ENCODE measurements around the gene OCIAD1. TPM values are rescaled to one million over a fixed set of nuclear protein-coding genes. Genes with fewer than 3 reads are reported as not detected.

OCIAD1 gene
- total RNA-seq, 1 donor from 2014 or later: 148 TPM

GRCh38 chr4:48899432-48899749 lies 68.5 kb downstream of the OCIAD1 start:
- no peak for TF ChIP-seq CTCF (conservative IDR thresholded peaks at IDR 0.05)
- Mint-ChIP-seq H3K36me3 (peaks cover 37% of the 10 kb centered on the region), H3K9me3 (no peaks in the 10 kb centered on the region), H3K27me3 (no peaks in the 10 kb centered on the region), H3K4me1 (ENCODE audit: unreplicated experiment) (no peaks in the 10 kb centered on the region), H3K4me3 (no peak overlapping the region), H3K27ac (no peak overlapping the region)
- DNase-seq (ENCODE audit: extremely low spot score, unreplicated experiment): no peak

- TF ChIP-seq CTCF (conservative IDR thresholded peaks at IDR 0.05): no peak
- Mint-ChIP-seq H3K27ac (no peak overlapping the region), H3K27me3 (no peaks in the 10 kb centered on the region)
Observed at GRCh38 chr4:48899950-48900349, 69.1 kb downstream of the OCIAD1 start.

GRCh38 chr4:48901196-48901595 lies 70.3 kb downstream of the OCIAD1 start:
- TF ChIP-seq CTCF (conservative IDR thresholded peaks at IDR 0.05): no peak
- Mint-ChIP-seq H3K9me3 (no peaks in the 10 kb centered on the region), H3K27me3 (no peaks in the 10 kb centered on the region), H3K36me3 (peaks cover 26% of the 10 kb centered on the region), H3K27ac (no peak overlapping the region), H3K4me1 (ENCODE audit: unreplicated experiment) (peaks cover 15% of the 10 kb centered on the region), H3K4me3 (no peak overlapping the region)
- no peak for DNase-seq (ENCODE audit: extremely low spot score, unreplicated experiment)

More at GRCh38 chr4:48899950-48900349, 69.1 kb downstream of the OCIAD1 start:
- peaks cover 33% of the 10 kb centered on the region for H3K36me3 Mint-ChIP-seq
- H3K9me3 Mint-ChIP-seq: no peaks in the 10 kb centered on the region
- DNase-seq (ENCODE audit: extremely low spot score, unreplicated experiment): no peak
- H3K4me3 Mint-ChIP-seq: no peak overlapping the region
- H3K4me1 Mint-ChIP-seq (ENCODE audit: unreplicated experiment): peaks cover 4% of the 10 kb centered on the region

- H3K36me3 Mint-ChIP-seq: peaks cover 19% of the 10 kb centered on the region
- H3K9me3 Mint-ChIP-seq: no peaks in the 10 kb centered on the region
Observed at GRCh38 chr4:48902266-48902665, 71.4 kb downstream of the OCIAD1 start.

GRCh38 chr4:48904101-48904500 lies 73.2 kb downstream of the OCIAD1 start:
- TF ChIP-seq CTCF (conservative IDR thresholded peaks at IDR 0.05): no peak
- no peak overlapping the region for H3K27ac Mint-ChIP-seq
- H3K27me3 Mint-ChIP-seq: no peaks in the 10 kb centered on the region
- peaks cover 13% of the 10 kb centered on the region for H3K36me3 Mint-ChIP-seq
- DNase-seq (ENCODE audit: extremely low spot score, unreplicated experiment): no peak
- H3K9me3 Mint-ChIP-seq: no peaks in the 10 kb centered on the region
- H3K4me1 Mint-ChIP-seq (ENCODE audit: unreplicated experiment): peaks cover 15% of the 10 kb centered on the region
- no peak overlapping the region for H3K4me3 Mint-ChIP-seq

More at GRCh38 chr4:48902266-48902665, 71.4 kb downstream of the OCIAD1 start:
- Mint-ChIP-seq H3K4me3 (no peak overlapping the region), H3K4me1 (ENCODE audit: unreplicated experiment) (peaks cover 15% of the 10 kb centered on the region), H3K27ac (no peak overlapping the region), H3K27me3 (no peaks in the 10 kb centered on the region)
- DNase-seq (ENCODE audit: extremely low spot score, unreplicated experiment): no peak
- TF ChIP-seq CTCF (conservative IDR thresholded peaks at IDR 0.05): no peak

GRCh38 chr4:48904541-48905142 lies 73.8 kb downstream of the OCIAD1 start:
- peaks cover 15% of the 10 kb centered on the region for H3K4me1 Mint-ChIP-seq (ENCODE audit: unreplicated experiment)
- peaks cover 12% of the 10 kb centered on the region for H3K36me3 Mint-ChIP-seq
- no peak for TF ChIP-seq CTCF (conservative IDR thresholded peaks at IDR 0.05)
- H3K4me3 Mint-ChIP-seq: peak overlapping the region; percentile 84
- no peak for DNase-seq (ENCODE audit: extremely low spot score, unreplicated experiment)
- no peaks in the 10 kb centered on the region for H3K27me3 Mint-ChIP-seq
- H3K9me3 Mint-ChIP-seq: no peaks in the 10 kb centered on the region
- H3K27ac Mint-ChIP-seq: peak overlapping the region; percentile 64
